Measurements from ENCODE around the gene ZNF22. TPM values are rescaled to one million over a fixed set of nuclear protein-coding genes. Genes with fewer than 3 reads are reported as not detected.

ZNF22 gene
- total and polyA plus RNA-seq, 8 donors = 0.58 to 39.8 (median 15.9) TPM

- 50 to 62% (median 52%) methylated on average over 11 of the region's 11 CpGs for WGBS, 5 donors
- Histone ChIP-seq H3K27me3 (no peaks in the 10 kb centered on the region), H3K9me3 (no peaks in the 10 kb centered on the region), H3K27ac (peak overlapping the region; percentile 40 to 92 (median 89)), H3K4me1 (peaks cover 62 to 98% (median 73%) of the 10 kb centered on the region in 4 donors), H3K4me3 (peak overlapping the region in 1 of 4 donors; percentile 2), H3K36me3 (peaks cover 0 to 44% (median 35%) of the 10 kb centered on the region in 4 donors)
- TF ChIP-seq EP300 (IDR thresholded peaks at IDR 0.05) = no peak
- no peak for TF ChIP-seq POLR2A (IDR thresholded peaks at IDR 0.05)
- TF ChIP-seq, protein P1, sequence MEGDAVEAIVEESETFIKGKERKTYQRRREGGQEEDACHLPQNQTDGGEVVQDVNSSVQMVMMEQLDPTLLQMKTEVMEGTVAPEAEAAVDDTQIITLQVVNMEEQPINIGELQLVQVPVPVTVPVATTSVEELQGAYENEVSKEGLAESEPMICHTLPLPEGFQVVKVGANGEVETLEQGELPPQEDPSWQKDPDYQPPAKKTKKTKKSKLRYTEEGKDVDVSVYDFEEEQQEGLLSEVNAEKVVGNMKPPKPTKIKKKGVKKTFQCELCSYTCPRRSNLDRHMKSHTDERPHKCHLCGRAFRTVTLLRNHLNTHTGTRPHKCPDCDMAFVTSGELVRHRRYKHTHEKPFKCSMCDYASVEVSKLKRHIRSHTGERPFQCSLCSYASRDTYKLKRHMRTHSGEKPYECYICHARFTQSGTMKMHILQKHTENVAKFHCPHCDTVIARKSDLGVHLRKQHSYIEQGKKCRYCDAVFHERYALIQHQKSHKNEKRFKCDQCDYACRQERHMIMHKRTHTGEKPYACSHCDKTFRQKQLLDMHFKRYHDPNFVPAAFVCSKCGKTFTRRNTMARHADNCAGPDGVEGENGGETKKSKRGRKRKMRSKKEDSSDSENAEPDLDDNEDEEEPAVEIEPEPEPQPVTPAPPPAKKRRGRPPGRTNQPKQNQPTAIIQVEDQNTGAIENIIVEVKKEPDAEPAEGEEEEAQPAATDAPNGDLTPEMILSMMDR (IDR thresholded peaks at IDR 0.05) = no peak
- TF ChIP-seq POLR2AphosphoS5 (IDR thresholded peaks at IDR 0.05) = peak in 1 of 3 donors; percentile 79
- DNase-seq = peak in 1 of 2 donors; percentile 77
- intact Hi-C loops (cut with DNase I; ENCODE audit: low total_unique reads) = no loop called here
These were observed 19.3 kb upstream of the ZNF22 start for GRCh38 chr10:44981172-44982113.

DNA sequence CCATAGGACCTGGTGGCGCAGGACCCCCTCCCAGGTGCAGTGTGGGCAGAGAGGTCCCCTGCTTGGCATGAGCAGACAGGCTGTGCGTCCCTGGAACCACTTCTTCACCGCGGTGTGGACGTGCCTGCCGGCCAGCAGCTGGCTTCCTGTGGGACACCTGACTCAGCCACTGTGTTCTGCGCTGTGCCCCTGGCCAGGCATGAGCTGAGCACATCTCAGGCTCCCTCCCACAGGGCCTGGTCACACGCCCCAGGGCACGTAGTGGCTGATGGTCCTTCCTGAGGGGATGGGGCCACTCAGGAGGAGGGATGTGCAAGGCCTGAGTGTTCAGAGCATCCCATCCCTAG, 18.6 kb upstream of the ZNF22 start:
- Histone ChIP-seq H3K27me3 (no peaks in the 10 kb centered on the region), H3K4me3 (peak overlapping the region in 1 of 4 donors; percentile 2), H3K4me1 (peaks cover 56 to 96% (median 68%) of the 10 kb centered on the region in 4 donors), H3K36me3 (peaks cover 0 to 44% (median 35%) of the 10 kb centered on the region in 4 donors), H3K27ac (peak overlapping the region; percentile 40 to 92 (median 89)), H3K9me3 (no peaks in the 10 kb centered on the region)
- intact Hi-C loops (cut with DNase I; ENCODE audit: low total_unique reads) = no loop called here
- no peak for DNase-seq
- 87 to 92% (median 88%) methylated on average over 3 to 9 of the region's 9 CpGs for WGBS, 5 donors
- TF ChIP-seq POLR2AphosphoS5 (IDR thresholded peaks at IDR 0.05) = peak in 2 of 3 donors; percentile 6 to 34
- TF ChIP-seq, protein P1 (IDR thresholded peaks at IDR 0.05) = no peak

DNA sequence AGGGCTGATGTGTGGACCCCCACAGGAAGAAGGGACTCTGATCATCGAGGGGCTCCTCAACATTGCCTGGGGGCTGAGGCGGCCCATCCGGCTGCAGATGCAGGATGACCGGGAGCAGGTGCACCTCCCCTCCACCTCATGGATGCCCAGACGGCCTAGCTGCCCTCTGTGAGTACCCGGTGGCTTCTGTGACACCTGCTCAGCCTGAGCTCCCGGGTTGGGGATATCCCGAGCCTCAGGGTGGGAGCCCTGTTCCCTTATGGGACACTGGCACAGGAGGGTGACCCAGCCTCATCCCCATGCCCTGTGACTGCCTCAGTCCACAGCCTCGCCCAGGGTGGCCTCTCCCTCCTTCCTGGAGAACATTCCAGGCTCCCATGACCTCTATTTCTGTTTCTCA, 18.2 kb upstream of the ZNF22 start:
- peak overlapping the region in 1 of 4 donors; percentile 2 for H3K4me3 ChIP-seq
- DNase-seq = no peak

More for the DNA sequence above, 18.2 kb upstream of the ZNF22 start:
- H3K36me3 ChIP-seq = peaks cover 0 to 43% (median 34%) of the 10 kb centered on the region in 4 donors
- no peaks in the 10 kb centered on the region for H3K9me3 ChIP-seq
- H3K27me3 ChIP-seq = no peaks in the 10 kb centered on the region
- intact Hi-C loops (cut with DNase I; ENCODE audit: low total_unique reads) = no loop called here
- WGBS, 5 donors = 87 to 94% (median 90%) methylated on average over 2 to 9 of the region's 9 CpGs
- H3K4me1 ChIP-seq = peaks cover 52 to 93% (median 64%) of the 10 kb centered on the region in 4 donors
- TF ChIP-seq, protein P1 (IDR thresholded peaks at IDR 0.05) = no peak
- no peak for TF ChIP-seq POLR2A (IDR thresholded peaks at IDR 0.05)
- peak overlapping the region in 4 of 5 donors; percentile 86 to 92 (median 90) for H3K27ac ChIP-seq

Data from stomach (tissue), 9 donors.